Right lung (tissue), 5 donors: ENCODE measurements around the gene CASTOR1. TPM values are rescaled to one million over a fixed set of nuclear protein-coding genes. Genes with fewer than 3 reads are reported as not detected.

Experiments used
- DNase-seq, 2 donors: peaks; one replicate each; pipeline ENCODE4 v3.0.0-alpha.2; 2013
- polyA plus RNA-seq, 5 donors: library from polyadenylated mRNA; unstranded; fragments of 120-200 nt; gene quantifications; one replicate each; pipeline versions ENCODE4 v1.2.1 to v1.2.3, GENCODE V29; 2013; ENCODE audit warnings: inconsistent platforms in 1 of 5, low replicate concordance in 1 of 5; ENCODE audit not compliant: insufficient read length in 5 of 5, insufficient read depth in 1 of 5

Gene CASTOR1
- polyA plus RNA-seq, 5 donors: 8.5 to 18.4 (median 15.2) TPM

DNA sequence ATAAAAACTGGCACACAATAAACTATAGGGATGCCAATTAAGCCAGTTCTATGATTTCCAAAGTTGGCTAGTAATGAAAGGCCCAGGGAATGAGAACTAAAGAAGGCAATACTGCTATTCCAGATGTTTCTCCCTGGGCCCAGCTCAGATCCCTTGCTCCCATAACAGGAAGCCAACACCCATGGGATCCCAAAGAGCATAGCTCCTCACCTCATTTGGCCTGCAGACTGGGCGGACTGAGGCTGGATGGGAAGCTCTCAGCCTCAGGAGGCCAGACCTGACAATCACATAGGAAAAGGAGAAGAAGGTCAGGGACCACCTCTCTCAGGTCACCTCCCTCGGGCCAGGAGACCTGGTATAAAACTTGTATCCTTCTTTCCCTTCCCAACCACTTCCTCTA, 32.2 kb upstream of the CASTOR1 start:
- no peak for DNase-seq

DNA sequence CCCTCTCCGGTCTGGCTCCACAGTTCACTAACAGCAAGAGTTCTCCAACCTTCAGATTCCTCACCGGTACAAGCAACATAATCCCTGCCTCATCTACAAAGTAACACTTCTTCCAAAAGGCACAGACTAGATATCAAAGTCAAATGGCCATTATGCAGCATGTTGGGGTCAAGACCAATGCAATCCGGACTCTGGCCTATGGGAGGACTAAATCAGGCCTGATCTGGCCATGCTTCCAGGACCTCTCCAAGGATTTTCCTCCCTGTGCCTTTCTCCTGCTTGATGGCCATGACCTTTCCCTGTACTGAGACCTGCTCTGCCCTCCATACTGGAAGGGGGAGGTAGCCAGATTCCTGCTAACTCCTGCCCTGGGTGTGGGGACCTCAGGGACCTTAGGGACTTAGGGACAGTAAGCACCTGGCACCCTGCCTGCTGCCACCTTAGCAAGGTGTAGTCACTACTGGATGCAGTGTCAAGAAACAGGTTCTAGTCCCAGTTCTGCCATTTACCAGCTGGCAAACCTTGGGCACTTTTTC, 30.8 kb upstream of the CASTOR1 start:
- DNase-seq: no peak

DNA sequence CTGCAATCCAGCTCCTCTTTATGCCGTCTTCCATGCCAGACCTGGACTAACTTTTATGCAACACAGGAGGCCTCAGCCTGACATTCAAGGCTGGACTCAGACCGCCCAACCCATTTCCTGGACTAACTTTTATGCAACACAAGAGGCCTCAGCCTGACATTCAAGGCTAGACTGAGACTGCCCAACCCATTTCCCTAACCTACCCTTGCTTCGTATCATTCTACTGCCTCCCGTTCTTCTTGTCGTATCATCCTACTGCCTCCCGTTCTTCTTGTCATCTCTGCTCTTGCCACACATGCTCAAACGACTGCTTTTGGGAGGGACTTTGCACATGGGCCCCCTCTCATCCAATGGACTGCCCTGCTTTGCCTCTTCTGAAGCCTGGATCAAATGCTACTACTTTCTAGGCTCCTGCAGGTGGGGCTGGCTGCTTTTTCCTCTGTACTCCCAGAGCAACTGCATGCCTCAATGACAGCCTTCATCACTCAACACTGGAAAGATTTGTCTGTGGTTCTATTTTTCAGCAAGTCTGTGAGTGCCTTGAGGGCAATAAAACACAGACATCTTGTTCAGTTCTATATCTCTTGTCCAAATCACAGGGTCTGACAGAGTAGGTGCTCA, 29.6 kb upstream of the CASTOR1 start:
- no peak for DNase-seq

DNA sequence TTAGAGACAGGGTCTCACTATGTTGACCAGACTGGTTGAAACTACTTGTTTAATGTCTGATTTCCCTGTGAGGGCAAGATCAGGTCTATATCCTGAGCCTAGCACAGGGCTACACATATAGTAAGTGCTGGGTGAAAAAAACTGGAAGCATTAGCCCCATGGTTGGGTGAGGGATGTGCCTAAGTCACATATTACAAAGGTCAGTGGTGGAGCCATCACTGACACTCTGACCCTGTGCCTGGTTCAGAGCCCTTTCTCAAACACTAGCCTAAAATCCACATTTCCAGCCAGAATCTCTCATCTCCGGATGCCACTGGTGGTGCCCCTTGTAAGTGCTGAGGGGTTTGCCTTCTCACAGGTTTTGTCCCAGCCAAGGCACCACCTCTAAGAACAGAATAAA, 28.5 kb upstream of the CASTOR1 start:
- DNase-seq: no peak

DNA sequence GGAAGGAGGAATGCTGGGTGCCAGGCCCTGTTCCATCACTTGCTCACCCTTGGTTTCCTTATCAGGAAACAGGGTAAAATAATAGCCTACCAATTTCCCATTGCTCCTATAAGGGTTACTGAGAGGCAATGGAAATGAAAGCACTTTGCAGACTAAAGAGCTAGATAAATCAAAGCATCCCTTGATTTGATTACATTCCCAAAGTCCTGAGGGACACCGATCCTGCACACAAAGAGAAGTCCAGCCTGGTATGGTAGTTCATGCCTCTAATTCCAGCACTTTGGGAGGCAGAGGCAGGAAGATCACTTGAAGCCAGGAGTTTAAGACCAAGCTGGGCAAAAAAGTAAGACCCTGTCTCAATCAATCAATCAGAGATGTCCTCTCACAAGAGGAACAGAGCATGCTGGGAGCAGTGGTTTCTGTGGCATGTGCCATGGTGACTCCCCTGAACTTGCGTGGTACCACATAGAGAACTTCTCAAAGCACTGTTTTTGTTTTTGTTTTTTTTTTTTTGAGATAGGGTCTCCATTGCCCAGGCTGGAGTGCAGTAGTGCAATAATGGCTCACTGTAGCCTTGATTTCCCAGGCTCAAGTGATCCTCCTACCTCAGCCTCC, 26.8 kb upstream of the CASTOR1 start:
- no peak for DNase-seq

DNA sequence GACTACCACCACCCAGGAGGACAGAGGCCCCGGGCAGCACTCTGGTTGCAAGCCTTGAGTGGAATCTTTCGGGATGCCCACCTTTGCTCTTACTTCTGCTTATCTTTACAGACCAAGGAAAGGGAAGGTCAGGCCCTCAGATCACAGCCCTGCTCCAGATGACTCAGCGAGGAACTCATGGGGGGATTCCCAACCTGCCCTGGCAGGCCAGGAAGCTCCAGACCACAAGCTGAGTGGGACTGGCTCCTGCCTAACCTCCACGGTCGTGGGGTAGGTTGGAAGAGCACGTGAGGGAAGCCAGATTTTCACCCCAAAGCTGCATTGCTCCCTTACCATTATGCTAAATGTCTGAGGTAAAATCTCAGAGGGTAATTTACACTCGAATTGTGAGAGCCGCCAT, 25.6 kb upstream of the CASTOR1 start:
- no peak for DNase-seq

DNA sequence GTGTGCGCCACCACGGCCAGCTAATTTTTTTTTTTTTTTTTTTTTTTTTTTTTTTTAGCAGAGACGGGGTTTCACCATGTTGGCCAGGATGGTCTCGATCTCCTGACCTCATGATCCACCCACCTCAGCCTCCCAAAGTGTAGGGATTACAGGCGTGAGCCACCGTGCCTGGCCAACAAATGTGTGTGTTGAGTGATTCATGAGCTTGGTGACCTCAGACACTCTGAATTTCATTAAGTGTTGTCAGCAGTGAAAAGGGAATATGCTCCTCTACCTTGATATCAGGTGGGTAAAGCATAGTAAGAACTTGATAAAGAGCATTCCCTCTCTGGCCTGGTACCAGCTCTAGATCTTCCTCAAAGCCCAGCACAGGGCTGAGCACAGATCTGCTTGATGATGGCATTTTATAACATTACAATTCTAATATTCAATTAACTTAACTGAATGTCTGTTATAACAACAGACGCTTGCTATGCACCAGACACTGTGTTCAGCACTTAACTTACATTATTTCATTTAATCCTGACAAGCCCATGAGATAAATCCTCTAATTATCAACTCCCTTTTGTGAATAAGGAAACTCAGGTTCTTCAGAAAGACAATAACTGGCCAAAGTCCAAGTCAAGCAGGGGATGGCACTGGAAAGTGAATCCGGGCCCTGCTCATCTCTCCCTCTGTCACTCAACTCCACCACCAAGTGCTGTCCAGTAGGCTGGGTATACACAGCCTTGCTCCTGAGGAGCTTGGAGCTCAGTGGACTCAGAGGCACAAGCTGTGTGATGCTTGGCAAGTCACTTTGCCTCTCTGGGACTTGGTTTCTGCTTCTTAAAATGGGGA, 24.4 kb upstream of the CASTOR1 start:
- DNase-seq: no peak

GRCh38 chr22:30312053-30312452, 22.7 kb upstream of the CASTOR1 start:
- DNase-seq: no peak

- DNase-seq: no peak
Measured at GRCh38 chr22:30310881-30311771, 21.8 kb upstream of the CASTOR1 start.

DNA sequence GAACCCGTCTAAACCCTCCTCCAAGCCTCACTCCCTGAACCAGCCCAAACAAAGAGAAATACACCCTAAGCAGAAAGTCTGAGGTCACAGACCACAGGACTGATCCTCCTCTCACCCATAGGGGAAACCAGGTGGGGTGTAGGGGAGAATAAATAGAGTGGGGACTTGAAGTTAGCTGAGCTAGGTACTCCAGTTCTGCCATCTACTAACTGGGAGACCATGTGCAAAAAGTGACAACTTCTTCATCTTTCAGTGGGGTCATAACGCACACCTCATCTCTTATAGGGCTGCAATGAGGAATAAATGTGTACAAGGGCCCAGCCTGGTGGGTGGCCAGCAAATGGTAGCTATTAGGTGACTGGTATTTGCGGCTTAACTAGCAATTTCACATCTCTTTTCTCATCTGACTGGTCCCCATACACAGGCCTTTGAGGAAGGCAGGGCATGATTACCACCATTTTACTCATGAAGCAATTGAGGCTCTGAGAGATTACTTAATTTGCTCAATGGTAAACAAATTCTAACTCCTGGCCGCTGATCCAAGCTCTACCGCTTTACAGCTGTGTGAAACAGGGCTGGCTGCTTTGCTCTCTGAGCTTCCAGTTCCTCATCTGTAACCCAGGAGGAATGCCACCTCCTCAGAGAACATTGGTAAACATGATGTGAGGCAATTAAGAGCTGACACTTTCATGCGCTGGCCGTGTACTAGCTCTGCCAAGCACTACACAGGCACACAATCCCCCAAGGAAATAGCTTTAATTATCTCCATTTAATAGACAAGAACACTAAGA, 20.8 kb upstream of the CASTOR1 start:
- DNase-seq: no peak

DNA sequence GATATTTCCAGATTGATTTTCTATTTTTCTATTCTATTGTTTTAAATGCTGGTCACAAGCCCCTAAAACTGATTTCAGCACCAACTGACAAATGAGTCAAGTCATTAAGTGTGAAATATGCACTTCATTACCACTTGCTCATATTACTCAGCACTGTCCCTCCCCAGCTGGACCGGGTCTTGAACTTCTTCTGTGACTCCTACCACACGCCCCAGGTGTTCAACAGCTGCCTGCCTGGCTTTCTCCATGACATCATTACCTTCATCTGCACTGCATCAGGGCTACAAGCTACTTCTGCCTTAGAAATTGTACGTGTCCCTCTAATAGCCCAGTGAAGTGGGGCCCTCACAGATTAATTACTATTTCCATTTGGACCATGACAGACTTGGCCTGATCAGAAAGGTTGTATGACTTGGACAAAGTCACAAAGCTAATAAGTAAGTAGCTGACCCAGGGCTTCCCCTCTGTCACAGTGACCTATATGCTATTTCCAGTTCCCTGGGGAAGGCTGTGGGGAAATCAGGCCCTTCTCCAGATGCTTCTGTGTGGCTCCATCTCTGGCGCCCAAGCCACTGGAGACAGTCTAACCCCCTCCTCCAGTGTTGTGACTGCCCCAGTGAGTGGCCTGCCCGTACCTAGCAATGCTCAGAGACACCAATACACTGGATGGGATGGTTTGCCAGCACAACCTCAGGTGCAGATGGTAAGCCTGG, 19.4 kb upstream of the CASTOR1 start:
- no peak for DNase-seq

- no peak for DNase-seq
Measured at GRCh38 chr22:30308093-30308492, 18.8 kb upstream of the CASTOR1 start.

- no peak for DNase-seq
Measured at GRCh38 chr22:30307041-30307574, 17.8 kb upstream of the CASTOR1 start.

DNA sequence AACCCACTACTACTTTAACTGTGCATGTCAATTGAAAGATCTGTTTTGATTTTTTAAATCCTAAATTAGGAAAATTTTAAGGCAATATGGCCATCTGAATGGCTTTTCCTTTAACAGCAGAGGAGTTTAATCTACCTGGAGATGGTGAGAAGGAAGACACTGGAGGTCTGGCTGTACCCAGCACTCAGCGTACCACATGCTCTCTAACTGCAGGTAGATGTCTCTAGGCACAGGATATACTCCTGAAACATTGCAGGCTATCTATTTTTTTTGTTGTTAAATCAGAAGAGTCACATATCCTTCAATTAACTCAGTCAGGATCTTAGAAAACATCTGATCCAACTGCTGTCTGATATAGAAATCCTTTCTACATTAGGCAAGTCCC, 17.3 kb upstream of the CASTOR1 start:
- DNase-seq: no peak

- DNase-seq: no peak
Measured at GRCh38 chr22:30305906-30306626, 16.8 kb upstream of the CASTOR1 start.

GRCh38 chr22:30305519-30305905, 16.2 kb upstream of the CASTOR1 start:
- DNase-seq: no peak

DNA sequence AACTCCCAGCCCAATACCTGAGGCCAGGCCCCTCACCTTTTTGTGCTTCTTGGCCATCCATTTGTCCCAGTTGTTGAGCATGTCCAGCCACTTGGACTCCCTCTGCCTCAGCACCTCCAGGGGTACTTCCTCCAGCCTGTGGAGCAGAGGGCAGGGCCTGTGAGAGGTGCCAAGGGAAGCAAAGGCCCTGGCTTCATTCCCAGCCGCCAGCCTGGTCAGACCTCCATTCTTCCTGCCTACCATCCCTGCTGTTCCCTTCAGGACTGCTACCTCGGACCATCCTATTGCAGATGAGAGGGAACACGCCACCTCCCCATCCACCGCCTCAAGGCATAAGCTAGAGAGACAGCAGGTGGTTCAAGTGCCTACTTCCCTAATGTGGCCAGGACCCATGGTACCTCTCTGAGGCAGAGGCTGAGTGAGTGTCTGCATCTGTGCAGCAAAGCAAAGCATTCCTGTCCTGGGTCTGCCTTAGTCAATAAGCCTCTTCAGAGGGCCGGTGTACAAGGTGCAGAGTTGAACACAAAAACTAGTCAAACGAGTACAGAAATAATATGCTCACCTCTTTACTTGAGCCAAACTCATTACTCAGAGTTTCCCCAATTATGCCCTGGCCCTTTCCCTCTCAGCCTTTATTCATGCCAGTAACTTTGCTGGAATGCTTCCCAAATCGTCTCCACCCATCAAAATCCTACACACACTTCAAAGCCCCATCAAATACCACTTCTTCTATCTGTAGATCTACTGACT, 15.4 kb upstream of the CASTOR1 start:
- DNase-seq: no peak

- DNase-seq: no peak
Measured at GRCh38 chr22:30302810-30303138, 13.5 kb upstream of the CASTOR1 start.
